Stimulated activated CD4-positive, alpha-beta T cell treated with anti-CD3 and anti-CD28 coated beads, Interleukin-1b, Interleukin-23, amount 100 ng/mL, for 1 hour (primary cell): Measurements from ENCODE around the gene MCF2L.

Source experiments
- DNase-seq, 2 donors: peaks; one replicate each; pipeline ENCODE4 v3.0.0-alpha.2; 2020; ENCODE audit warnings: low read depth in 2 of 2

Gene MCF2L

DNA sequence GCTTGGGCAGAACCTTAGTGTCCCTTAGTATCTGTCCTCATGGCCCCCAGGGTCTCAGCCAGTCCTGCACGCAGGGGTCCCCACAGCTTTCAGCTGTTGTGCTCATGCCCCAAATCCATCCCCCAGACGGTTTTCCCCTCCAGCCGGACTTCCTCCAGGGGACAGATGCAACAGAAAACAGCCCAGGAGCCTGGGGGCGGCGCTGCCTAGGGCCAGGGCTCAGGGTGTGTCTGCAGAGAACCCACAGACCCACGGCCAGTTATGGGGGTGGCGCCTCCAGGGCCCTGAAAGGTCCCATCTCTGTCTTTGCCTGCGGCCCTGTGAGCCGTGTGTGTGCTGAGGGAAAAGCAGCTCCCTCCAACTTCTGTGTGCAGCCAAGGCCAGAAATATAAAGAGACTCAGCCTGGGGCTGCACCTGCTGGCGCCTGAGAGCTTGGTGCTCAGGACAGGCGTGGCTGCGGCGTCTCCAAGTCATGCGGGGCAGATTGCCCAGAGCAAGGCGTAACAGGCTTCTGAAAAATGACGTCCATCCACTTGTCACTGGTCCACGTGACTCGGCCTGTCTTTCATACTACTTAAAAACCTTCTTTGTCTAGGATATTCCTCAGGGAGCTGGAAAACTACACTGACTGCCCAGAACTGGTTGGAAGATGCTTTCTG, 114.5 kb downstream of the MCF2L start:
- DNase-seq: no peak

DNA sequence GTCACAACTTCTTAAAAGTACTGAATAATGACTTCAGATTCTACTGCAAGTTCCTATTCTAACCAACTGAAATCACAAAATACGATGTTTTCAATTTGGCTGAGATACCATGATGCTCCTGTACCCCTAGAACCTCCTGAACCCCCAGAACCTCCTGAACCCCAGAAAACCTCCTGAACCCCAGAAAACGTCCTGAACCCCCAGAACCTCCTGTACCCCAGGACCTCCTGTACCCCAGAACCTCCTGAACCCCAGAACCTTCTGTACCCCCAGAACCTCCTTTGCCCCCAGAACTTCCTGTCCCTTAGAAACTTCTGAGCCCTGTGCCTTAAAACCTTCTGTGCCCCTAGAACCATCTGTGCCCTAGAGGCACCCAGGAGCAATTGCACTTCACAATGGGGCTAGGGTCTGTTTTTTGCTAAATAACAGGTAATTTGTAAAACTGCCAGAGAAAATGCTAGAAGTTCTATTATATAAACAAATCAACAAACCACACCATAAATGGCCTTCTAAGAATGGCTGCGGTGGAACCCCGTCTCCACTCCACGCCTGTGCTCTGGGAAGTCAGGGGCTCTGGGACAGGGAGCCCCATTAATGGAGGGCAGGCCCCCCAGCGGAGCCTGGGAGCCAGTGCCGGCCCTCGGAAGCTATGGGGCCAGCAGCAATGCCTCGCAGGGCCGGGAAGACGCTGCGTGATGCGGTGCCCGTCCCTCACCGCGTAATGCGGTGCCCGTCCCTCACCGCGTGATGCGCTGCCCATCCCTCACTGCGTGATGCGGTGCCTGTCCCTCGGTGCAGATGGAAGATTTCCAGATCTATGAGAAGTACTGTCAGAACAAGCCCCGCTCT, 115.3 kb downstream of the MCF2L start:
- no peak for DNase-seq

DNA sequence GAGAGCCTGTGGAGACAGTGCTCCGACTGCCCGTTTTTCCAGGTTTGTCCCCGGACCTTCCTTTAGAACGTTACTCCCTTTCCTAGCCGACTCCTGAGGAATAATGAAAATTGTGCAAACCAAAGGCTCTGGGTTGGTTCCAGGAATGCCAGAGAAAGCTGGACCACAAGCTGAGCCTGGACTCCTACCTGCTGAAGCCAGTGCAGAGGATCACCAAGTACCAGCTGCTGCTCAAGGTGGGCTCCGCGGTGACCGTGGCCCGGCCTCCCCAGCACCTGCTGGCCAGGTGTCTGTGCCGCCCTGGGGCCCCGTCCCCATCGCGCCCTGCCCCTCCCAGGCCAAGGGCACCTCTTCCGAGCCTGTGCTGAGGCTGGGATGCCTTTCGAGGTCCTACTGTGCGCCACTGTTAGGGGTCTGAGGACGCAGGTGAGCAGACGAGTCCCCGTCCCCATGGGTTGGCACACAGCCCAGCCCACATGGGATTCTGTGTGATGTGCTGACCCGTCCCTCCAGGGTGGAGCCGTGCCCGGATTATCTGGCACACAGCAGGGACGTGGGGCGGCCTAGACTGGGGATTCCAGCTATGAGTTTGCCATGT, 116.0 kb downstream of the MCF2L start:
- no peak for DNase-seq

DNA sequence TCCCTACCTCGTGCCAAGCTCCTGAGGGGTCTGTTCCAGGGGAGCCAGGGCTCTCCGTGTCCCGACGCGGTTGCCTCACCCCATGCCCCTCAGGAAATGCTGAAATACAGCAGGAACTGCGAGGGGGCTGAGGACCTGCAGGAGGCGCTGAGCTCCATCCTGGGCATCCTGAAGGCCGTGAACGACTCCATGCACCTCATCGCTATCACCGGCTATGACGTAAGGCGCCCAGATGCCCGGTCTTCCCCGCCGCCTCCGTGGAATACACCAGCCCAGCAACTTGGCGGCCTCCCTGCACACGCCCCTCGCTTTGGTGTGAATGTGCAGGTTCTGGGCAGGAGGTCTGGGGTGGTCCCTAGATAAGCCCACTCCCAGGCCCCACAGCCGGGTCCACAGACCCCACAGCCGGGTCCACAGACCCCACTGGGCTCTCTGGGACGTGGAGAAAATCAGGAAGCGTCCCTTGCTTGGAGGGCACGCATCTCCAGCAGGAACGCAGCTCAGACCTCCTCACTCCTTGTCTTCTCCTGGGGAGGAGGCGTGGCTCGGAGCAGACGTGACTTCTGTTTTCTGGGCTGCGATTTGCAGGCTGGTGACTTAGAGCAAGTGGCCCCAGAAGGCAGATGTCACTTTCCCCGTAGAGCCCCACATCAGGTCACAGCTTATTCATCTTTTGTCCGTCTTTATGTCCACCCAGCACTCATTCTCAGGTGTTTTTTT, 117.2 kb downstream of the MCF2L start:
- DNase-seq: no peak

DNA sequence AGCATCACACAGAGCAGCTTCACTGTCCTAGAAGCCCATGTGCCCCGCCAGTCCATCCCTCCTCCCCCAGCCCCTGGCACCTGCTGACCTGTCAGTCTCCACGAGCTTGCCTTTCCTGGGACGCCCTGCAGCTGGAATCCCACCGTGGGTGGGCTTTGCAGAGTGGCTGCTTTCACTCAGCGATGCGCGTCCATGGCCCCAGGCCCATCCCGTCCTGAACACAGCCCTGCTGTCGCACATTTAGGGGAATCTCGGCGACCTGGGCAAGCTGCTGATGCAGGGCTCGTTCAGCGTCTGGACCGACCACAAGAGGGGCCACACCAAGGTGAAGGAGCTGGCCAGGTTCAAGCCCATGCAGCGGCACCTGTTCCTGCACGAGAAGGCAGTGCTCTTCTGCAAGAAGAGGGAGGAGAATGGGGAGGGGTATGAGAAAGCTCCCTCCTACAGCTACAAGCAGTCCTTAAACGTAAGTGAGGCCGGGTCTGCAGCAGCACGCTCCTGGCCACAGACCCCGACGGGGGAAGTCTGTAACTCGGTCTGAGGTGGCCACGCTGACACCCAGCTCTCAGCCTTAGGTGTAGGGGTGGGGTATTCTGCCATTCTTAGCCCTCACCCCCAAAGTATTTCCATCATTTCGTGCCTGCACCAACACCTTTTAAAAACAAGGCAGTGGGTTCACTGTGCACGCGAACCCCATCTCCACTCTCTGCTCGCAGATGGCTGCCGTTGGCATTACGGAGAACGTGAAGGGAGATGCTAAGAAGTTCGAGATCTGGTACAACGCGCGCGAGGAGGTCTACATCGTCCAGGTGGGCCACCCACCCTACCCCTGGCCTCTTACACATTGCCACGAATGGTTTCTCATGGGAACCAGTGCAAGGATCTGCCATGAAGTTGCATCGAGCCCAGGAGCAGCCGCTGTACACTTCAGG, 118.2 kb downstream of the MCF2L start:
- DNase-seq: no peak

DNA sequence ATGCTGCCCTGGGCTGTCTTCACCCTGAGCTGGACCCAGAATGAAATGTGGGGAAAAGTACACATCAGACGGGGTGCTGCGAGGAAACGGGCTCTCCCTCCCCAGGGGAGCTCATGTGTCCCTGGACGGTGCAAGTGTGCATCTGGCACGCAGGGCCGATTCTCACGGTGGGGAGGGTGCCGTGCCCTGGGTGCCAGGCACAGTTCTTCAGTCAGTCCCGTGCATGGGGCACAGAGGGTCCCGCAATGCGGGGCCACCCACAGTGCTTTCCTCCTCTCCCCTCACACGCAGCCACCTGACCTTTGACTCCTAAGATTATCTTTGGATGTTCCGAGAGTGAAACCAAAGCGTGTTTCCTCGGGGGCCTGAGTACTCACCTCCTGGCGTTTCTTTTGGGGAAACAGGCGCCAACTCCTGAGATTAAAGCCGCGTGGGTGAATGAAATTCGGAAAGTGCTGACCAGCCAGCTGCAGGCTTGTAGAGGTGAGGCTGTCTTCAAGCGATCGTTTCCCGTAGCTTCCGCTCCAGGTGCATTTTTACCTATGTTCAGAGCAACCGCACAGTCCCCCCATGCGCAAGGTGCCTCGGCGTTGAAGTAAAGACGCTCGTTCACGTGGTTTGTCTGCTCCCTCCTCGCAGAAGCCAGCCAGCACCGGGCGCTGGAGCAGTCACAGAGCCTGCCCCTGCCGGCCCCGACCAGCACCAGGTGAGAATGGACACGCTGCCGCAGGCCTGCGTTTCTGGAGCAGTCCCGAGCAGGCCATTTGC, 119.1 kb downstream of the MCF2L start:
- DNase-seq: no peak

DNA sequence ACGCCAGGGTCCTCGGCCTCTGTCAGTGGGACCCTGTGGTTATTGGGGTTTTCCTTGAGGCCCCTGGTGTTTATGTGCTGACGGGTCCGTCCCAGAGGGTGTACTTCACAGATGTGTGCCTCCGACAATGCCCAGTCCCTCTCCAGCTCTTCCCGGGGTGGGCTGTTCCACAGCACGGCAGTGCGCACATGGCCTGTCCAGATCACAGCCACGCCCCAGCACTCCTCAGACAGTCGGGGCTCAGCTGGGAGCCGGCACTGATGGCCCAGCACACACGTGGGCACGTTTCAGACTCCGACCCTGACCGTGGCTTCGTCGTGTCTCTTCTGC, 119.6 kb downstream of the MCF2L start:
- no peak for DNase-seq

DNA sequence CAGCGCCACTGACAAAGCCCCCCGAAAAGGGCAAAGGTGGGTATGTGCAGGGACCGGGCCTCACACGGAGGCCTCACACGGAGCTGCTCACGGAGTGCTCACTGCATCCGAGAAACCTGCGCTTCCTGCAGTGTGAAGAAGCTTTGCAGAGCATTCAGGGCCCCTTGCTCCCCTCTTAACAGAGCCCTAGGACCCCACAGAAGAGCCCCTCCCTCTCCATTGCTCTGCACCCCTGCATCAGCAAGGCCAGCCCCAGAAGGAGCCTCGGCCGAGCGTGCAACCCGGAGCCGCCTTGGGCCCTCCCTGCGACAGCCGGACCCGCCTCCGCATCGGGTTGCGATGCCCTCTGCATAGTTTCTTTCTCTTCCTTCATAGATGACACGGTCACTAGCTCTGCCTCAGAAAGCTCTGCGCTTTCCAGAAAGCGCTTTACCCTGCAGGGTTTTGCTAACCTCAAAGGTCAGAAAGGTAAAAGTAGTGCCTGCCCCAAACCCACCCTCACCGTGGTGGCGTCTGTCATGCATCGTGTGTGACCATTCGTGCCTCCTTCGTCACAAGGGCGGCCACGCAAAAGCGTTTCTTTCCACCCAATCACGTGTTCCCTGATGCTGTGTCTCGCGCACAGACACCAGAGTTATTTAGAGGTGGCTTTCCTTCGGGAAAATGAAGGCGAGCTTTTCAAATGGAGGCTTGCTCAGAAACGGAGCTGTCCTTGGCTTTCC, 120.8 kb downstream of the MCF2L start:
- no peak for DNase-seq

DNA sequence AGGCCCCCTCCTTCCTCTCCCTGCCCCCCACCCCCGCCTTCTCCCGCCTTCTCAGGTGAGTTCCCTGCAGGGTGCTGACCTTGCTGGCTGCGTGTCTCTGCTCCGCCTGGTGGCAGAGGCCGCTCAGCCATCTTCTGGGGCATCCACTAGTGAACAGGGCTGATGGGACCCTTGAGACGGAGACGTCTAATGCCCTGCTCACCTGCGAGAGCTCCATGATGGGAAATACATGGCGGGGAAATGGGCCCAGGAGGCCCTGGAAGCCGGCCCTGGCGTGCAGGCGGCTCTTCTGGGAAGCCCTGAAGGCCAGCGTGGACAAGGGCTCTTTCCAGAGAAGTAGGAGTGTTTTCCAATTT, 121.4 kb downstream of the MCF2L start:
- no peak for DNase-seq

DNA sequence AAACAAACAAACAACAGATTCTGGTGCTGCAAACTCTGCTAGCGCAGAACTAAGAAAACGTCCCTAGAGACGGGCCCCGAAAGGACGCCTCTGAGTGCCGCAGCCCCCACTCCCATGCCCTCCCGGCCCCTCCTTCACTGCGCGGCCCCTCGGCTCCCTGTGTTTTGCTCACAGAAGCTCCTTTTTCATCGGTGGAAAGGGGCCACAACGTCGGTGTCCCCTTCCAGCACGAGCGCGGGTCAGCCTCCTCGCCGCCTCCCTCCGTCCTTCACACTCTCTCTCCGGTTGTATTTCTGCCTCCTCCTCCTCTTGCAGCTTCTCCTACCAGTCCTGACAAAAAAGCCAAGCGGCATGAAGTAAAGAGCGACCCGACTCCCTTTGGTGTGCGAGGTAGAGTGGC, 121.8 kb downstream of the MCF2L start:
- DNase-seq: no peak

DNA sequence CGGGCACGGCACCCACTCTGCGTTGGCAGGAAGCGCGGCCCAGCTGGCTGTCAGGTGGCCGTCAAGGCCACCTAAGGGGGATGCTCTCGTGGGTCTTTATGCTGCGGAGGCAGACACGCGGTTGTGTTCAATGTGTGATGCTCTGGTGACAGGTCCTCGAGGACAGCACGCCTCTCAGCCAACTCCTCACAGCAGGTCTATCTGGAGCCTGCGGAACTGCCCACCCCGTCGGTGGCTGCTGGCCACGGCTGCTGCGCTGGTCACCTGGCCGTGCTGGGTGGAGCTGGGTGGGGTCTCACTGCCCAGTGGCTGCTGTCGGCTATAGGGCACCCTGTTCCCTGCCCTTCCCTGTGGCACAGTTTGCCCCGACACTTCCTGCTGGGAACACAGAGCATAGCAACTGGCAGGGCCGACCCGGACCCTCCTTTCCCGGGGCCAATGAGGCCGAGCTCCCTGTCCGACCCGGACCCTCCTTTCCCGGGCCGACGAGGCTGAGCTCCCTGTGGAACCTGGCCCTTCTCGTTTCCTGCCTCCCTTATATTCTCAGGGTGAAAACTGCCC, 122.3 kb downstream of the MCF2L start:
- DNase-seq: no peak

DNA sequence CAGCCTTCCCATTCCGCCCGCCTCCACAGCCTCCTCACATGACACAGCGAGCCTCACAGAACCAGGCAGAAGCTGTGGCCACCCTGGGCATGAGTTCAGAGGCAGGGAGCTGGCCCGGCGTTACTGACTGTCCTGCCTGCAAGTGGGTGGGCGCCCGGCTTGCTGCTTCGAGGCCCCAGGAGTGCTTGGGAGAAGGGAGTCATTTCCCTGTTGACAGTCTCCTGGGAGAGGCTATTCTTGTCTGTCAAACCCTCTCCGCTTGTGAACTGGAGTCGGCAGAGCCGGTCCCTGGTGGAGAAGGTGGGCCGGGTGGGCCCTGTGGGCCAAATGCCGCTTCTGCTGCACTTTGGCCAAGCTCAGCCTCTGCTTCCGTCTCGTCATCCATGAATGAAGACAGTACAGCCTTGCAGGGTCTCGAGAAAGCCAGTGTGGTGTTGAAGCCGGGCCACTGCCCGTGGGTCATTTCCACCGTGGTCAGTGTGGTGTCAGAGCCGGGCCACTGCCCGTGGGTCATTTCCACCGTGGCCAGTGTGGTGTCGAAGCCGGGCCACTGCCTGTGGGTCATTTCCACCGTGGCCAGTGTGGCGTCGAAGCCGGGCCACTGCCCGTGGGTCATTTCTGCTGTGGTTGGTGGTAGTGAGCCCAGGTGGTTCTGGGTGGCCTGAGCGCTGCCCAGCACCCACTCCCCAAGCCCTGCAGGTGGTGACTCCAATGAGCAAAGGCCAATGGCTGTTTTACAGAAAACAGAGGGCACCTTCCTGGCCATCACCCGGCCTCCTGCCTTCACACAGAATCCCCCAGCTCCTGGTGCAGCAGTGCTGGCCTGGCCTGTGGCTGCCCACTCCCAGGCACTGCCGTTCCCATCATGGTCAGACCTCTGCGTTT, 123.1 kb downstream of the MCF2L start:
- no peak for DNase-seq

DNA sequence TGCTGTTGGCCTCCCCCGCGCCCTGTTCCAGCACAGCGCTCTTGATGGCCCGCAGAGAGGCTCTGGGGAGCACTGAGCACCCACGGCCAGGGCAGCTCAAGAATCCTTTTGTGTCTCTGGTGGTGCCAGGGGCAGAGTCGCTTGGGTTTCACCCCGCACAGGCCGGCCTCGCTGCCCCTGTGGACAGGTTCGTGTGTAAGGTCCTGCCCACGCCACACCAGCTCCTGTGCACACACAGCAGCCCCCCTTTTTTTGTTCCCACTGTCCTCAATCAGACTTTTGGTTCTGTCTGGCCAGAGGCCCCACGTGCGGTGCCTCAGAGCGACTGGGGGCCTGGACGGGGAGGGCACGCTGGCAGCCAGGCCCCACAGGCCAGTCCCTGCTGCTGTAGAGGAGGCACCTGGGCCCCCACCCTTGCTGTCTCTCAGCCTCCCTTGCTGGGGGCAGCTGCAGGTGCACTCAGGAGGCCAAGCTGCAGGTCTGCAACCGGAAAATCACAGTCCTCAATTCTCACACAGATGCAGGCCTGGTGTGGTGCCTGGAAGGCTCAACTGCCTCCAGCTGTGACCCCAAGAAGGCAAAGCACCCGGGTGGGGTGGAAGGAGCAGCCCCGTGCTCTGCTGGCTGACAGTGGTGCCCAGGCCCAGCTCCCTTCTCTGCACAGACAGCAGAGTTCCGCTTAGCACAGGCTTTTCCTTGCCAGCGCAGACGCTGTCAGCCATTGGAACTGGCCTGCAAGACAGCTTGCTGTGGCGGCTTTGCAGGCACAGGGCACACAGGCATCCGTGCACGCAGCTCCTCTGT, 124.0 kb downstream of the MCF2L start:
- DNase-seq: no peak

DNA sequence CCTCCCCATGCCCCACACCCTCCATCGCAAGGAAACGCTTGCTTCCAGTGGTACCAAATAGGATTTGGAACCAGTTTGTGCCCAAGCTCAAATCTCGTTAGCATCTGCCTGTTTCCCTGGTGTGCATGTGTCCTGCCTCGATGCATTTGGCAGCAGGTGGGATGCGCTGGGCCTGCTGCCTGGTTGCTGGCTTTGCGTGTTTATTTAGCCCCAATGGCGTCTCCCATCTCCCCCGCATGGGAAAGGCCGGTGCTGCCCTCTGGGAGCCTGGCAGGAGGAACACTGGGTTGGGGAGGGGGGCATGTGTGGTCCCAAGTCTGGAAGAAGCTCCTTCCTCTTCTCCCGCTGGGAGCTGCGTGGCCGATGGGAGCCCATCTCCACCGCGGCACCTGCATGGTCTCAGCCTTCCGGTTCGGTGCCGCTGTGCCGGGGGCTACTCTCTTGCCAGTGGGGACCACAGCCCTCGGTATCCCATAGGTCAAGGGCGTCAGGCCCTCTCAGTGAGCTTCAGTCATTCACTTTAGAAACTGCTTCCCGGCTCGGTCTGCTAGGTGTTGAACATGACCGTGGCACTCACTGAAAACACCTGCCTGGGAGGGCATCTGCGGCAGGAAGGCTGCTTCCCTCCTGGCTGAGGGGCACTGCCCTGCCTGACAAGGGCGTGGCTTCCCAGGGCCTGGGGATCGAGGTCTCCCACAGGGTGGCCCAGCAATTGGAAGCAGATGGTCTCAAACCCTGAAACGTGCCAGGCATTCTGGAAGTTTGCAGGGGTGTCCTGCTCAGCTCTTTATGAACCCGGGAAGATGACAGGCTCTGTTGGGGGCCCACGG, 124.8 kb downstream of the MCF2L start:
- DNase-seq: no peak

DNA sequence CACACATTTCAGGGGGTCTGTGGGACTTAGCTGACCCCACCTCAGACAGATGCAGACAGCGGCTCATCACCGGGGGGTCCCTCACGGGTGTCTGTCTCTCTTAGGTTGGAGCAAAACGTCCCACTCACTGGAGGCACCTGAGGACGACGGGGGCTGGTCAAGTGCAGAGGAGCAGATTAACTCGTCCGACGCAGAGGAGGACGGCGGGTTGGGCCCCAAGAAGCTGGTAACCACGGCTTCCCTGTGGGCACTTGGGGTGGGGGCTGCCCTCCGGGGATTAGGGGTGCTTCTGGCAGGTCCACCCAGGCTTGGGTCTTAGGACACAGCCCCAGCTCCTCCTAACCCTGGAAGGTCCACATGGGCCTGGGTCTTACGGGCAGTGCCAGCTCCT, 125.4 kb downstream of the MCF2L start:
- no peak for DNase-seq

DNA sequence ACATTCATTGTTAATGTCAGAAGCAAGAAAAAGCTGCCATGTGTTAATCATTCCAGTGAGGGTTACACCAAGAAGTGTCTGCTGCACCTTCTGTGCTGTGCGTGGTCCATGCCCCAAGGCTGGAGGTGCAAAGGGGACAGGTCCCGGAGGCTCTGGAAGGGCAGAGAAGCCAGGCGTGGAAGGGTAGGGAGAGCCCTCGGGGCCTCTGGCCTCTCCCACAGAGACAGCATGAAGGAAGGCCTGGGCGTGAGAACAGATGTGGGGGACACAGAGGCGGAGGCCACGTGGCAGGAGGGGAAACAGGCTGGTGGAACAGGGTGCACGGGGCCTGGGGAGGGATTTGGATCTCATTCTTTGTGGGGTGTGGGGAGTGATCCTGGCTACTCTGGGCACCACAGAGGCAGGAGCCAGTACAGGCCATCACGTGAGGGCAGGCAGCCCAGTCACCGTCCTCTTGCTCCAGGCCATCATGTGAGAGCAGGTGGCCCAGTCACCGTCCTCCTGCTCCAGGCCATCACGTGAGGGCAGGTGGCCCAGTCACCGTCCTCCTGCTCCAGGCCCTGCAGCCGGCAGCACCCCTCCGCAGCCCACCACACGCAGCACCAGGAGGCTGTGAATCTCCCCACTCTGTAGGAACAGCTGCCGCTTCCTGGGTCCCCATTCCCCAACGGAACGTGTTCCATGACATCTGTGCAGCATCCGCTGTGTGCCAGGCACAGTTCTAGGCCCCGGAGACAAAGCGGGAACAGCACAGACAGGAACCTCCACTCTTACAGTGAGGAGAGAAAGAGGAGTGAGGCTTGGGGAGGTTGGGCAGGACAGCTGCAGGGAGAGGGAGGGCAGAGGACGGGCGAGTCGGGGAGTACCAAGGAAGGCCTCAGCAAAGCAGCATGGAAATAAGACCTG, 126.4 kb downstream of the MCF2L start:
- DNase-seq: no peak
